ENCODE measurements around the gene PCDHA12. TPM values are rescaled to one million over a fixed set of nuclear protein-coding genes. Genes with fewer than 3 reads are reported as not detected.

Gene PCDHA12, protein sequence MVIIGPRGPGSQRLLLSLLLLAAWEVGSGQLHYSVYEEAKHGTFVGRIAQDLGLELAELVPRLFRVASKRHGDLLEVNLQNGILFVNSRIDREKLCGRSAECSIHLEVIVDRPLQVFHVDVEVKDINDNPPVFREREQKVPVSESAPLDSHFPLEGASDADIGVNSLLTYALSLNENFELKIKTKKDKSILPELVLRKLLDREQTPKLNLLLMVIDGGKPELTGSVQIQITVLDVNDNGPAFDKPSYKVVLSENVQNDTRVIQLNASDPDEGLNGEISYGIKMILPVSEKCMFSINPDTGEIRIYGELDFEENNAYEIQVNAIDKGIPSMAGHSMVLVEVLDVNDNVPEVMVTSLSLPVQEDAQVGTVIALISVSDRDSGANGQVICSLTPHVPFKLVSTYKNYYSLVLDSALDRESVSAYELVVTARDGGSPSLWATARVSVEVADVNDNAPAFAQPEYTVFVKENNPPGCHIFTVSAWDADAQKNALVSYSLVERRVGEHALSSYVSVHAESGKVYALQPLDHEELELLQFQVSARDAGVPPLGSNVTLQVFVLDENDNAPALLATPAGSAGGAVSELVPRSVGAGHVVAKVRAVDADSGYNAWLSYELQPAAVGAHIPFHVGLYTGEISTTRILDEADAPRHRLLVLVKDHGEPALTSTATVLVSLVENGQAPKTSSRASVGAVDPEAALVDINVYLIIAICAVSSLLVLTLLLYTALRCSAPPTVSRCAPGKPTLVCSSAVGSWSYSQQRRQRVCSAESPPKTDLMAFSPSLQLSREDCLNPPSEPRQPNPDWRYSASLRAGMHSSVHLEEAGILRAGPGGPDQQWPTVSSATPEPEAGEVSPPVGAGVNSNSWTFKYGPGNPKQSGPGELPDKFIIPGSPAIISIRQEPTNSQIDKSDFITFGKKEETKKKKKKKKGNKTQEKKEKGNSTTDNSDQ
- 0.28 TPM in 1 of 2 replicates, not detected in the other for total RNA-seq

DNA sequence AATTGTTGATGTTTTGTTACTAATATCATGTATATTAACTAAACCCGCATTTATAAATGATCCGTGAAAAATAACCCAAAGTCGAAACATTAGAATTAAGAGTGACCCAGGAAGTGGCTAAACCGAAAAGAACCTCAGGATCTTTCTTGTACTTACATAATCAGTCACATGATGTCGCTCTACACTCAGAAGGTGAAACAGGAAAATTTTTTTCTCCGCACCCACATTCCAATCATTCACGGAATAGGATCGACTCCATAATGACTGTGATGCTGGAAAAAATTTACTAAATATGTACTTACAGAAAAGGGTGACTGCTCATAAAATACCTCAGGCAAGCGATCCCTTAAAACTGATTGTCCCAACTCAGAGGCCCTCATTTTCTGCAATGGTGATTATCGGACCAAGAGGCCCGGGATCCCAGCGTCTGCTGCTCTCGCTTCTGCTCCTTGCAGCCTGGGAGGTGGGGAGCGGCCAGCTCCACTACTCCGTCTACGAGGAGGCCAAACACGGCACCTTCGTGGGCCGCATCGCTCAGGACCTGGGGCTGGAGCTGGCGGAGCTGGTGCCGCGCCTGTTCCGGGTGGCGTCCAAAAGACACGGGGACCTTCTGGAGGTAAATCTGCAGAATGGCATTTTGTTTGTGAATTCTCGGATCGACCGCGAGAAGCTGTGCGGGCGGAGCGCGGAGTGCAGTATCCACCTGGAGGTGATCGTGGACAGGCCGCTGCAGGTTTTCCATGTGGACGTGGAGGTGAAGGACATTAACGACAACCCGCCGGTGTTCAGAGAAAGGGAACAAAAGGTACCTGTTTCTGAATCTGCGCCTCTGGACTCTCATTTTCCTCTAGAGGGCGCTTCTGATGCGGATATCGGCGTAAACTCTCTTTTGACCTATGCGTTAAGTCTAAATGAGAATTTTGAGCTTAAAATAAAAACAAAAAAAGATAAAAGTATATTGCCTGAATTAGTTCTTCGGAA, at the start of gene PCDHA12:
TSS of gene PCDHA12 (plus strand) at position 224 of the 981 bp plus-strand sequence. CDS start at position 389, 165 bp downstream.

DNA sequence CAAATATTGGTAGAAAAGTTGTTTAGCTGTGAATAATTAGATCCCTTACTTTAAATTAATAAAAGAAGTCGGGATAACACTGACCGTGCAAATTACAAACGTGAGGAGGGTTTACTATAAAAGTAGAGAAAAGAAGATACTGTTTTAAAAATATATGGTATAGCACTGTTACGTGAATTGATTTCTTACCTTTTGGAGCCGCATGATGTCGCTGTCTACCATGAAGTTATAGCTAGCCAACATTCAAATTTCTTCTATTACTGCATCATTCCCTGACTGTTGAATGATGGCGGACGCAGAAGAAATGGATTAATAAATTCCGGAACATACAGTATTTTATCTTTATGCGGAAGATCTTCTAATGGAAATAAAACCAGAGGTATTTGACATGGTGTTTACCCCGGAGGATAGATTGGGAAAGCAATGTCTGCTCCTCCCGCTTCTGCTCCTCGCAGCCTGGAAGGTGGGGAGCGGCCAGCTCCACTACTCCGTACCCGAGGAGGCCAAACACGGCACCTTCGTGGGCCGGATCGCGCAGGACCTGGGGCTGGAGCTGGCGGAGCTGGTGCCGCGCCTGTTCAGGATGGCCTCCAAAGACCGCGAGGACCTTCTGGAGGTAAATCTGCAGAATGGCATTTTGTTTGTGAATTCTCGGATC, 47.3 kb upstream of the PCDHA12 start, which contains the start of gene PCDHA6:
TSS of gene PCDHA6 (plus strand) at position 257 of the 658 bp plus-strand sequence. CDS start at position 389, 132 bp downstream.

GRCh38 chr5:140833993-140834392, 41.1 kb upstream of the PCDHA12 start, which contains the start of gene PCDHA7:
Gene PCDHA7, plus strand, starts transcription at chr5:140834269. Its CDS starts 115 bp downstream, at chr5:140834384.

DNA sequence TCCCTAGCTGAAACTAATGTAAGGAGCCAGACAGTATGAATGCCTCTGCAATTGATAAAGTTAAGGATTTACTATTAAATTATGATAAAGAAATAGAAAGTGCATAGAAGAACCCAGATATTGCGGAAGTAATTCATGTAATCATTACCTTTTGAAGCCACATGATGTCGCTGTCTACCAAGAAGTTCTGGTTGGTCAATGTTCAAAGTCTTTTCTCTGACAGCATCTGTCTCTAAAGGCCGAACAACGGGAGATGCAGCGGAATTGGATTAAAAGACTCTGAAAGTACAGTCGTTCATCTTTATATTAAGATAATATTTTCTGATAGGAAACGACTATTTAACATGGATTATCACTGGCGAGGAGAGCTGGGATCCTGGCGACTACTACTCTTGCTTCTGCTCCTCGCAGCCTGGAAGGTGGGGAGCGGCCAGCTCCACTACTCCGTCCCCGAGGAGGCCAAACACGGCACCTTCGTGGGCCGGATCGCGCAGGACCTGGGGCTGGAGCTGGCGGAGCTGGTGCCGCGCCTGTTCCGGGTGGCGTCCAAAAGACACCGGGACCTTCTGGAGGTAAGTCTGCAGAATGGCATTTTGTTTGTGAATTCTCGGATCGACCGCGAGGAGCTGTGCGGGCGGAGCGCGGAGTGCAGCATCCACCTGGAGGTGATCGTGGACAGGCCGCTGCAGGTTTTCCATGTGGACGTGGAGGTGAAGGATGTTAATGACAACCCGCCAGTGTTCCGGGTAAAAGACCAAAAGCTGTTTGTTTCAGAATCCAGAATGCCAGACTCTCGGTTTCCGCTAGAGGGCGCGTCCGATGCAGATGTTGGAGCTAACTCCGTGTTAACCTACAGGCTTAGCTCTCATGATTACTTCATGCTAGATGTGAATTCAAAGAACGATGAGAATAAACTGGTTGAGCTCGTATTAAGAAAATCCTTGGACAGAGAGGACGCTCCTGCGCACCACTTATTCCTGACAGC, 33.8 kb upstream of the PCDHA12 start, which contains the start of gene PCDHA8:
TSS of gene PCDHA8 (plus strand) at position 210 of the 985 bp plus-strand sequence. CDS start at position 345, 135 bp downstream.

DNA sequence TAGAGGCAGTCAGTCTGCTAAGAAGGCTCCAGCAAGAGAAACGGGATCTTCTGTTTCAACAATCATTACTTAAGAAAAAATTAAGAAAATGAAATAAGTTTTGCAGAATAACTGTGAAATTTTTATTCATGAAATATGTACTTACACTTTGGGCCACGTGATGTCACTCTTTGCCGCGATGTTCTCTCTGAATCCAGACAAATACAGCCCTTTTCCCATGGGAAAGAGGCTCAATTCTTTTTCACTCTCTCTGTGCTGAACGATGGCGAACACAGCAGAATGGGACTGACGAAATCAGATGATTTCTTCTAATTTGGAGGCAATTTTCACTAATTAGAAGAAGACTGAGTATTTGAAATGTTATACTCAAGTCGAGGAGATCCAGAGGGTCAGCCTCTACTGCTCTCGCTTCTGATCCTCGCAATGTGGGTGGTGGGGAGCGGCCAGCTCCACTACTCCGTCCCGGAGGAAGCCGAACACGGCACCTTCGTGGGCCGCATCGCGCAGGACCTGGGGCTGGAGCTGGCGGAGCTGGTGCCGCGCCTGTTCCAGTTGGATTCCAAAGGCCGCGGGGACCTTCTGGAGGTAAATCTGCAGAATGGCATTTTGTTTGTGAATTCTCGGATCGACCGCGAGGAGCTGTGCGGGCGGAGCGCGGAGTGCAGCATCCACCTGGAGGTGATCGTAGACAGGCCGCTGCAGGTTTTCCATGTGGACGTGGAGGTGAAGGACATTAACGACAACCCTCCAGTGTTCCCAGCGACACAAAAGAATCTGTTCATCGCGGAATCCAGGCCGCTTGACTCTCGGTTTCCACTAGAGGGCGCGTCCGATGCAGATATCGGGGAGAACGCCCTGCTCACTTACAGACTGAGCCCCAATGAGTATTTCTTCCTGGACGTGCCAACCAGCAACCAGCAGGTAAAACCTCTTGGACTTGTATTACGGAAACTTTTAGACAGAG, 26.7 kb upstream of the PCDHA12 start, which contains the start of gene PCDHA9:
TSS of gene PCDHA9 (plus strand) at position 244 of the 964 bp plus-strand sequence. CDS start at position 358, 114 bp downstream.

GRCh38 chr5:140855772-140856674, 19.1 kb upstream of the PCDHA12 start, which contains the start of gene PCDHA10:
Gene PCDHA10, plus strand, starts transcription at chr5:140855897. Its CDS starts 152 bp downstream, at chr5:140856049.

DNA sequence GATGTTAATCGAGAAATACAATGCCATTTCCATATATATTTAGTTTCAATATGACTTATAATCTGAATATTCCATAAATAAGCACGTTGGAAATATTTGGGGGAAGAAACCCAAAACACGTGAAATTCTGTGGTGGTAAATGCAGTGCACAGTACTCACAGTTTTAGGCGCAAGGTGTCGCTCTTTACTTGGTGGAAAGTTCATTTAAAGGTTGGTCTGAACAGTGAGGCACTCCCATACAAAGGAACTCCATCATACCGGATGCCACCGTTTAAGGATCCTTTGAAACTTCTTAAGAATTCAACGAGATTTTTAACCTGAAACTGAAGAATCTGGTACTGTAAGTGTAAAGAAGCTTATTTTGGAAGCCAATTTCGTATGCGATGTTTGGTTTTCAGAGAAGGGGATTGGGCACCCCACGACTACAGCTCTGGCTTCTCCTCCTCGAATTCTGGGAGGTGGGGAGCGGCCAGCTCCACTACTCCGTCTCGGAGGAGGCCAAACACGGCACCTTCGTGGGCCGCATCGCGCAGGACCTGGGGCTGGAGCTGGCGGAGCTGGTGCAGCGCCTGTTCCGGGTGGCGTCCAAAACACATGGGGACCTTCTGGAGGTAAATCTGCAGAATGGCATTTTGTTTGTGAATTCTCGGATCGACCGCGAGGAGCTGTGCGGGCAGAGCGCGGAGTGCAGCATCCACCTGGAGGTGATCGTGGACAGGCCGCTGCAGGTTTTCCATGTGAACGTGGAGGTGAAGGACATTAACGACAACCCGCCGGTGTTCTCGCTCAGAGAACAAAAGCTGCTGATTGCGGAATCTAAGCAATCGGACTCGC, 6.2 kb upstream of the PCDHA12 start, which contains the start of gene PCDHA11:
TSS of gene PCDHA11 (plus strand) at position 237 of the 834 bp plus-strand sequence. CDS start at position 384, 147 bp downstream.

DNA sequence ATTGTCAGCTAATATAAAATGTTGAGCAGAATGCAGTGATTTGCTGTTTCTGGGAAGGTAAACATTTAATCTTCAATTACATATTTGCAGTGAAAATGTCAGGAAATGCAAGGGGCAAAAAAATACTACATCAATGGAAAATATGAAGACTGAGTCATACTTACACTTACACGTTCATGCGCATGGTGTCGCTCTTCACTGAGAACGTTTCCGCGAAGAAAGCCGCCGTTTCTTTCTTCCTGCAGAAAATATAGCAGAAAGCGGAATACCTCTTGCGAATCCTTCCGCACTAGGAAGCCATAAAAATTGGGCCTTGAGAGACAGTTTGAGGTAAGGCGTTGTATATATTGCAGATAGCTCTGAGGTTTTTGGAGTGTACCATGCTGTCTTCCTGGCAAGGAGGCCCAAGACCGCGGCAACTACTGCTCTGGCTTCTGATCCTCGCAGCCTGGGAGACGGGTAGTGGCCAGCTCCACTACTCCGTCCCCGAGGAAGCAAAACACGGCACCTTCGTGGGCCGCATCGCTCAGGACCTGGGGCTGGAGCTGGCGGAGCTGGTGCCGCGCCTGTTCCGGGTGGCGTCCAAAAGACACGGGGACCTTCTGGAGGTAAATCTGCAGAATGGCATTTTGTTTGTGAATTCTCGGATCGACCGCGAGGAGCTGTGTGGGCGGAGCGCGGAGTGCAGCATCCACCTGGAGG, 6.9 kb downstream of the PCDHA12 start, which contains the start of gene PCDHA13:
TSS of gene PCDHA13 (plus strand) at position 236 of the 702 bp plus-strand sequence. CDS start at position 381, 145 bp downstream.

GRCh38 chr5:140925806-140926442, 50.8 kb downstream of the PCDHA12 start, which contains the start of gene PCDHAC1:
Gene PCDHAC1, plus strand, starts transcription at chr5:140926299. Its CDS starts 594 bp downstream, at chr5:140926893.

Other genes starting within 250 kb of the PCDHA12 start
- gene CD14, start 242.1 kb upstream of the PCDHA12 start, total RNA-seq, result 3.3 and 25.1 TPM in 2 replicates
- gene TMCO6, start 235.9 kb upstream of the PCDHA12 start, total RNA-seq, result 7.6 and 14.0 TPM in 2 replicates
- gene NDUFA2, start 227.7 kb upstream of the PCDHA12 start, total RNA-seq, result 42.6 and 46.5 TPM in 2 replicates
- 93.6 and 125 TPM in 2 replicates for gene IK, start 227.5 kb upstream of the PCDHA12 start, total RNA-seq
- gene WDR55, start 210.4 kb upstream of the PCDHA12 start, total RNA-seq, result 31.3 and 53.9 TPM in 2 replicates
- 0.28 TPM in 1 of 2 replicates, not detected in the other for gene DND1, start 201.7 kb upstream of the PCDHA12 start, total RNA-seq
- 50.5 and 125 TPM in 2 replicates for gene HARS1, start 183.9 kb upstream of the PCDHA12 start, total RNA-seq
- 27.8 and 29.9 TPM in 2 replicates for gene HARS2, start 183.9 kb upstream of the PCDHA12 start, total RNA-seq
- 72.7 and 81.1 TPM in 2 replicates for gene ZMAT2, start 174.9 kb upstream of the PCDHA12 start, total RNA-seq
- 0.28 TPM in 1 of 2 replicates, not detected in the other for gene PCDHA1, start 89.2 kb upstream of the PCDHA12 start, total RNA-seq
- under 0.01 TPM in 2 replicates for gene PCDHA2, start 80.5 kb upstream of the PCDHA12 start, total RNA-seq
- 0.19 and 1.1 TPM in 2 replicates for gene PCDHA3, start 74.3 kb upstream of the PCDHA12 start, total RNA-seq
- gene PCDHA4, start 68.2 kb upstream of the PCDHA12 start, total RNA-seq, result 0.19 and 0.85 TPM in 2 replicates
- gene PCDHA5, start 53.7 kb upstream of the PCDHA12 start, total RNA-seq, result under 0.01 TPM in 2 replicates
- 0.38 and 3.1 TPM in 2 replicates for gene PCDHA6, start 47.3 kb upstream of the PCDHA12 start, total RNA-seq
- 0.58 and 2.5 TPM in 2 replicates for gene PCDHA7, start 41.0 kb upstream of the PCDHA12 start, total RNA-seq
- gene PCDHA8, start 34.1 kb upstream of the PCDHA12 start, total RNA-seq, result under 0.01 TPM in 2 replicates
- gene PCDHA9, start 26.9 kb upstream of the PCDHA12 start, total RNA-seq, result under 0.01 TPM in 2 replicates
- 0.19 and 0.28 TPM in 2 replicates for gene PCDHA10, start 19.4 kb upstream of the PCDHA12 start, total RNA-seq
- under 0.01 and 0.28 TPM in 2 replicates for gene PCDHA11, start 6.4 kb upstream of the PCDHA12 start, total RNA-seq
- gene PCDHA13, start 6.8 kb downstream of the PCDHA12 start, total RNA-seq, result under 0.01 TPM in 1 of 2 replicates, not detected in the other
- gene PCDHAC1, start 51.0 kb downstream of the PCDHA12 start, total RNA-seq, result under 0.01 and 0.56 TPM in 2 replicates
- gene PCDHAC2, start 91.2 kb downstream of the PCDHA12 start, total RNA-seq, result 0.19 and 1.4 TPM in 2 replicates
- gene PCDHB1, start 176.1 kb downstream of the PCDHA12 start, total RNA-seq, result not detected in 2 replicates
- 0.77 and 6.5 TPM in 2 replicates for gene PCDHB2, start 219.3 kb downstream of the PCDHA12 start, total RNA-seq
- gene PCDHB3, start 225.2 kb downstream of the PCDHA12 start, total RNA-seq, result 0.19 and 3.9 TPM in 2 replicates
- gene PCDHB4, start 246.5 kb downstream of the PCDHA12 start, total RNA-seq, result under 0.01 and 0.85 TPM in 2 replicates

Measured in regular cardiac myocyte (primary cell).